Measurements from ENCODE around the gene MRPL48. TPM values are rescaled to one million over a fixed set of nuclear protein-coding genes. Genes with fewer than 3 reads are reported as not detected.
"Not testable (repeated sequence)": the region's sequence is repeated elsewhere in the genome, so short reads cannot be mapped to it uniquely, and the experiment has no call there.

MRPL48 gene
- total RNA-seq, 2 experiments from 2014 or later, result 59.5 to 61.8 TPM

- CTCF ChIA-PET, result interaction anchor here (0.6 to 2.8 kb wide), 3 partner anchors 17 to 916 kb away, joined by 4 to 14 read pairs (median 5); no protein-coding TSS in a partner anchor
- POLR2A ChIA-PET, result interaction anchor here (0.8 kb wide), 1 partner anchor 43 kb away, joined by 8 read pairs; no protein-coding TSS in a partner anchor
Measured at GRCh38 chr11:73762732-73763131, 24.9 kb upstream of the MRPL48 start.

GRCh38 chr11:73766763-73767162 lies 20.9 kb upstream of the MRPL48 start:
- ChIA-PET POLR2A (no interaction called here), CTCF (no interaction called here)

- CTCF ChIA-PET, POLR2A ChIA-PET: not testable (repeated sequence)
Measured at GRCh38 chr11:73770811-73771210, 16.9 kb upstream of the MRPL48 start.

GRCh38 chr11:73779084-73779902 lies 8.4 kb upstream of the MRPL48 start:
- CTCF ChIA-PET, result interaction anchor here (0.6 to 2.3 kb wide), 4 partner anchors 9 to 25 kb away, joined by 3 to 15 read pairs (median 9); partner anchors contain the start of genes MRPL48 and RAB6A
- POLR2A ChIA-PET, result interaction anchor here (0.6 to 2.9 kb wide), 3 partner anchors 9 to 636 kb away, joined by 4 to 39 read pairs (median 10); partner anchors contain the start of genes MRPL48 and RAB6A

GRCh38 chr11:73781303-73781702 lies 6.4 kb upstream of the MRPL48 start:
- POLR2A ChIA-PET, result no interaction called here
- CTCF ChIA-PET, result no interaction called here

- CTCF ChIA-PET, result no interaction called here
- POLR2A ChIA-PET, result no interaction called here
Measured at GRCh38 chr11:73783483-73784020, 4.1 kb upstream of the MRPL48 start.

- ChIA-PET POLR2A (no interaction called here), CTCF (no interaction called here)
Measured at GRCh38 chr11:73784080-73784634, 3.5 kb upstream of the MRPL48 start.

- CTCF ChIA-PET, result no interaction called here
- POLR2A ChIA-PET, result interaction anchor here (0.6 to 1.0 kb wide), 2 partner anchors 23 to 59 kb away, joined by 3 to 4 read pairs; partner anchors contain the start of gene RAB6A
Measured at GRCh38 chr11:73784734-73785133, 2.9 kb upstream of the MRPL48 start.

- POLR2A ChIA-PET, result interaction anchor here (0.6 to 1.0 kb wide), 2 partner anchors 24 to 59 kb away, joined by 3 to 4 read pairs; partner anchors contain the start of gene RAB6A
- CTCF ChIA-PET, result not testable (repeated sequence)
Measured at GRCh38 chr11:73785467-73785866, 2.2 kb upstream of the MRPL48 start.

- ChIA-PET CTCF (interaction anchor here (0.6 to 2.1 kb wide), 2 partner anchors 8 to 81 kb away, joined by 3 to 15 read pairs; no protein-coding TSS in a partner anchor), POLR2A (interaction anchor here (0.9 to 1.6 kb wide), 2 partner anchors 8 to 26 kb away, joined by 6 to 10 read pairs; partner anchors contain the start of gene RAB6A)
Measured at GRCh38 chr11:73787051-73787642, 527 bp upstream of the MRPL48 start.

- POLR2A ChIA-PET, result no interaction called here
- CTCF ChIA-PET, result no interaction called here
Measured at GRCh38 chr11:73789279-73789670, 1.6 kb downstream of the MRPL48 start.

GRCh38 chr11:73792584-73792983 lies 4.9 kb downstream of the MRPL48 start:
- CTCF ChIA-PET, result no interaction called here
- POLR2A ChIA-PET, result no interaction called here

GRCh38 chr11:73795925-73796632 lies 8.4 kb downstream of the MRPL48 start:
- CTCF ChIA-PET, result no interaction called here
- POLR2A ChIA-PET, result no interaction called here

GRCh38 chr11:73797457-73797856 lies 9.8 kb downstream of the MRPL48 start:
- CTCF ChIA-PET, result no interaction called here
- POLR2A ChIA-PET, result no interaction called here

- ChIA-PET CTCF (no interaction called here), POLR2A (no interaction called here)
Measured at GRCh38 chr11:73800276-73800806, 12.7 kb downstream of the MRPL48 start.

GRCh38 chr11:73801136-73801535 lies 13.5 kb downstream of the MRPL48 start:
- CTCF ChIA-PET, result no interaction called here
- POLR2A ChIA-PET, result no interaction called here

- ChIA-PET CTCF (no interaction called here), POLR2A (no interaction called here)
Measured at GRCh38 chr11:73804712-73805111, 17.0 kb downstream of the MRPL48 start.

- ChIA-PET POLR2A (no interaction called here), CTCF (no interaction called here)
Measured at GRCh38 chr11:73808052-73808451, 20.4 kb downstream of the MRPL48 start.

GRCh38 chr11:73810637-73811036 lies 23.0 kb downstream of the MRPL48 start:
- CTCF ChIA-PET, result no interaction called here

GRCh38 chr11:73812234-73812633 lies 24.6 kb downstream of the MRPL48 start:
- CTCF ChIA-PET, result no interaction called here
- POLR2A ChIA-PET, result no interaction called here

More at GRCh38 chr11:73810637-73811036, 23.0 kb downstream of the MRPL48 start:
- POLR2A ChIA-PET, result no interaction called here
